Upper lobe of left lung (tissue), 4 donors: Measurements from ENCODE around the gene CCNDBP1.

Experiments
- CTCF ChIP-seq, 6 experiments: fragments of 450-650 bp in 4 of 6; fragments of 200-600 bp in 2 of 6; sonication (generic) in 2 of 6; IDR thresholded peaks; one replicate each; pipeline ENCODE4 v1.5.1; 2016 to 2019; ENCODE audit warnings: antibody characterized with exemption in 6 of 6
- POLR2A ChIP-seq, 4 donors: fragments of 450-650 bp; IDR thresholded peaks; one replicate each; pipeline ENCODE4 v1.5.1; 2016 to 2017; ENCODE audit warnings: antibody characterized with exemption in 4 of 4, mild to moderate bottlenecking in 2 of 4
- POLR2AphosphoS5 ChIP-seq, 2 donors: sonication (generic); formaldehyde crosslinking; IDR thresholded peaks; one replicate each; pipeline ENCODE4 v1.5.1; 2017; ENCODE audit warnings: antibody characterized with exemption in 2 of 2

DNA sequence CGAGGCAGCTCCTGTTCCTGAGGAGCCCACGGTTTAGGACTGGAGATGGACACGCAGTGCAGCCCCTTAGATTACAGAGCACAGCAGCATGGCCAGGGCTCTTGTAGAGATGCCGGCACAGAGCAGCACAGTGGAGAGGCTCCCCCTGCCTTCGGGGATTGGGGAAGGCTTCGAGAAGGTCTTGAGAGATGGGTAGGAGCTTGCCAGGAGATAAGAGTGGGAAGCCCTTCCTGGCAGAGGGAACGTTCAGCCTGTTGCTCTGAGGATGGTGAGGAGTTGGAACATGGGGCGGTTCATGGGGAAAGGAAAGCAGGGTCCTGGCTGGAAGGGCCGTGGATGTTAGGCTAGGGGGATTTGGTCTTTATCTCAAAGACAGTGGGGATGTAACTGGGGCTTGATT, 25.6 kb downstream of the CCNDBP1 start:
- TF ChIP-seq CTCF (IDR thresholded peaks at IDR 0.05) (no peak), POLR2A (IDR thresholded peaks at IDR 0.05) (no peak), POLR2AphosphoS5 (IDR thresholded peaks at IDR 0.05) (no peak)
